Measurements from ENCODE around the gene WWTR1.

WWTR1 gene

GRCh38 chr3:149655826-149656574 lies 1.8 kb downstream of the WWTR1 start:
- in situ Hi-C loops (cut with MboI; ENCODE audit: low sequenced_read_pairs), result no loop called here

- in situ Hi-C loops (cut with MboI; ENCODE audit: low sequenced_read_pairs), result no loop called here
Observed at GRCh38 chr3:149654188-149654601, 3.6 kb downstream of the WWTR1 start.

- in situ Hi-C loops (cut with MboI; ENCODE audit: low sequenced_read_pairs), result no loop called here
Observed at GRCh38 chr3:149653564-149653963, 4.3 kb downstream of the WWTR1 start.

- in situ Hi-C loops (cut with MboI; ENCODE audit: low sequenced_read_pairs), result no loop called here
Observed at GRCh38 chr3:149653136-149653535, 4.7 kb downstream of the WWTR1 start.

GRCh38 chr3:149650828-149651227 lies 7.0 kb downstream of the WWTR1 start:
- in situ Hi-C loops (cut with MboI; ENCODE audit: low sequenced_read_pairs), result no loop called here

GRCh38 chr3:149648525-149648924 lies 9.3 kb downstream of the WWTR1 start:
- in situ Hi-C loops (cut with MboI; ENCODE audit: low sequenced_read_pairs), result no loop called here

- in situ Hi-C loops (cut with MboI; ENCODE audit: low sequenced_read_pairs), result no loop called here
Observed at GRCh38 chr3:149647812-149648211, 10.0 kb downstream of the WWTR1 start.

- in situ Hi-C loops (cut with MboI; ENCODE audit: low sequenced_read_pairs), result no loop called here
Observed at GRCh38 chr3:149647285-149647684, 10.5 kb downstream of the WWTR1 start.

- in situ Hi-C loops (cut with MboI; ENCODE audit: low sequenced_read_pairs), result no loop called here
Observed at GRCh38 chr3:149646181-149646766, 11.6 kb downstream of the WWTR1 start.

- in situ Hi-C loops (cut with MboI; ENCODE audit: low sequenced_read_pairs), result no loop called here
Observed at GRCh38 chr3:149643963-149644362, 13.9 kb downstream of the WWTR1 start.

- in situ Hi-C loops (cut with MboI; ENCODE audit: low sequenced_read_pairs), result no loop called here
Observed at GRCh38 chr3:149643482-149643798, 14.4 kb downstream of the WWTR1 start.

GRCh38 chr3:149640976-149641728 lies 16.7 kb downstream of the WWTR1 start:
- in situ Hi-C loops (cut with MboI; ENCODE audit: low sequenced_read_pairs), result no loop called here

- in situ Hi-C loops (cut with MboI; ENCODE audit: low sequenced_read_pairs), result no loop called here
Observed at GRCh38 chr3:149639093-149639486, 18.7 kb downstream of the WWTR1 start.

GRCh38 chr3:149638228-149639092 lies 19.4 kb downstream of the WWTR1 start:
- in situ Hi-C loops (cut with MboI; ENCODE audit: low sequenced_read_pairs), result no loop called here

GRCh38 chr3:149635396-149635795 lies 22.4 kb downstream of the WWTR1 start:
- in situ Hi-C loops (cut with MboI; ENCODE audit: low sequenced_read_pairs), result no loop called here

GRCh38 chr3:149634573-149634972 lies 23.3 kb downstream of the WWTR1 start:
- in situ Hi-C loops (cut with MboI; ENCODE audit: low sequenced_read_pairs), result no loop called here

- in situ Hi-C loops (cut with MboI; ENCODE audit: low sequenced_read_pairs), result no loop called here
Observed at GRCh38 chr3:149634072-149634471, 23.8 kb downstream of the WWTR1 start.

GRCh38 chr3:149632225-149632624 lies 25.6 kb downstream of the WWTR1 start:
- in situ Hi-C loops (cut with MboI; ENCODE audit: low sequenced_read_pairs), result no loop called here

GRCh38 chr3:149630806-149631205 lies 27.0 kb downstream of the WWTR1 start:
- in situ Hi-C loops (cut with MboI; ENCODE audit: low sequenced_read_pairs), result no loop called here

GRCh38 chr3:149628957-149629670 lies 28.7 kb downstream of the WWTR1 start:
- in situ Hi-C loops (cut with MboI; ENCODE audit: low sequenced_read_pairs), result no loop called here

- in situ Hi-C loops (cut with MboI; ENCODE audit: low sequenced_read_pairs), result no loop called here
Observed at GRCh38 chr3:149626671-149627070, 31.2 kb downstream of the WWTR1 start.

Data from hTERT RPE-1 (cell line).